Trophoblast cell (in vitro differentiated cells and primary cell): Measurements from ENCODE around the gene IL17A.
"Not testable (repeated sequence)": the region's sequence is repeated elsewhere in the genome, so short reads cannot be mapped to it uniquely, and the experiment has no call there.

Experiments
- DNase-seq, 2 donors: peaks; one replicate each; pipeline ENCODE4 v3.0.0-alpha.2; 2016
- H2AFZ ChIP-seq: 2 replicates; pipeline ENCODE4 v1.6.1; 2013; ENCODE audit warnings: low read length, moderate library complexity, mild to moderate bottlenecking; ENCODE audit not compliant: insufficient read depth, poor library complexity
- H2AK5ac ChIP-seq: 2 replicates; pipeline ENCODE4 v1.6.1; 2013; ENCODE audit warnings: mild to moderate bottlenecking, low read length
- H2BK120ac ChIP-seq: 2 replicates; pipeline ENCODE4 v1.6.1; 2013; ENCODE audit warnings: low read length, mild to moderate bottlenecking, moderate library complexity; ENCODE audit not compliant: insufficient read depth, poor library complexity
- H2BK12ac ChIP-seq: 2 replicates; pipeline ENCODE4 v1.6.1; 2013; ENCODE audit warnings: mild to moderate bottlenecking, low read length, moderate library complexity
- H2BK5ac ChIP-seq: 2 replicates; pipeline ENCODE4 v1.6.1; 2013; ENCODE audit warnings: low read length, low read depth, moderate library complexity, mild to moderate bottlenecking; ENCODE audit not compliant: poor library complexity
- H3K14ac ChIP-seq: 2 replicates; pipeline ENCODE4 v1.6.1; 2013; ENCODE audit warnings: mild to moderate bottlenecking, low read length
- H3K18ac ChIP-seq: 2 replicates; pipeline ENCODE4 v1.6.1; 2013; ENCODE audit warnings: mild to moderate bottlenecking, low read length
- H3K23ac ChIP-seq: 2 replicates; pipeline ENCODE4 v1.6.1; 2013; ENCODE audit warnings: low read length
- H3K27ac ChIP-seq: 2 replicates; pipeline ENCODE4 v1.5.1; 2013; ENCODE audit warnings: low read depth, mild to moderate bottlenecking, inconsistent platforms, low read length, moderate library complexity
- H3K27me3 ChIP-seq: 2 replicates; pipeline ENCODE4 v1.6.1; 2013; ENCODE audit warnings: inconsistent platforms, mild to moderate bottlenecking, low read length, moderate library complexity; ENCODE audit not compliant: insufficient read depth
- H3K36me3 ChIP-seq, 2 experiments: 1 replicate in 1 of 2; 2 replicates in 1 of 2; pipeline ENCODE4 v1.6.1; 2013; ENCODE audit warnings: low read length in 2 of 2, mild to moderate bottlenecking in 2 of 2, moderate library complexity in 1 of 2; ENCODE audit not compliant: insufficient read depth in 2 of 2, control insufficient read depth in 1 of 2
- H3K4ac ChIP-seq: 2 replicates; pipeline ENCODE4 v1.6.1; 2013; ENCODE audit warnings: low read depth, mild to moderate bottlenecking, low read length, moderate library complexity
- H3K4me1 ChIP-seq, 2 experiments: 1 replicate in 1 of 2; 2 replicates in 1 of 2; pipeline ENCODE4 v1.6.1; 2013; ENCODE audit warnings: low read length in 2 of 2, mild to moderate bottlenecking in 2 of 2, moderate library complexity in 1 of 2; ENCODE audit not compliant: insufficient read depth in 2 of 2, control insufficient read depth in 1 of 2
- H3K4me2 ChIP-seq: 2 replicates; pipeline ENCODE4 v1.6.1; 2013; ENCODE audit warnings: inconsistent platforms, mild to moderate bottlenecking, low read length, moderate library complexity
- H3K4me3 ChIP-seq: 2 replicates; pipeline ENCODE4 v1.5.1; 2013; ENCODE audit warnings: mild to moderate bottlenecking, low read depth, low read length, inconsistent platforms
- H3K79me1 ChIP-seq: one replicate; pipeline ENCODE4 v1.6.1; 2013; ENCODE audit warnings: low read length
- H3K79me2 ChIP-seq: 2 replicates; pipeline ENCODE4 v1.6.1; 2013; ENCODE audit warnings: low read length, mild to moderate bottlenecking; ENCODE audit not compliant: control insufficient read depth, insufficient read depth, poor library complexity
- H3K9ac ChIP-seq: 2 replicates; pipeline ENCODE4 v1.6.1; 2013; ENCODE audit warnings: mild to moderate bottlenecking, low read length
- H3K9me3 ChIP-seq: 2 replicates; pipeline ENCODE4 v1.6.1; 2013; ENCODE audit warnings: low read depth, mild to moderate bottlenecking, control low read depth, inconsistent platforms, low read length; ENCODE audit not compliant: insufficient read depth
- H4K12ac ChIP-seq: 2 replicates; pipeline ENCODE4 v1.6.1; 2013; ENCODE audit warnings: low read depth, mild to moderate bottlenecking, low read length, moderate library complexity
- H4K8ac ChIP-seq: 2 replicates; pipeline ENCODE4 v1.6.1; 2013; ENCODE audit warnings: low read depth, mild to moderate bottlenecking, low read length, moderate library complexity
- H4K91ac ChIP-seq: one replicate; pipeline ENCODE4 v1.6.1; 2013; ENCODE audit warnings: low read depth, mild to moderate bottlenecking, low read length, moderate library complexity
- WGBS: extraction: QIAGEN DNeasy Blood & Tissue Kit; methylation state at CpG from one replicate; pipeline ENCODE4 v1.1.7; 2013; ENCODE audit warnings: missing lambda C conversion rate; ENCODE audit not compliant: insufficient read length, insufficient coverage; ENCODE audit errors: extremely low coverage; 5-methylcytosine and 5-hydroxymethylcytosine counted together

Gene IL17A

GRCh38 chr6:52167267-52167666 is 18.9 kb upstream of the IL17A start:
- Histone ChIP-seq H3K9me3 (no peaks in the 10 kb centered on the region), H3K4me1 (no peaks in the 10 kb centered on the region), H3K4me2 (no peak overlapping the region), H2AK5ac (no peak overlapping the region), H2BK12ac (no peak overlapping the region), H3K9ac (no peak overlapping the region), H3K36me3 (no peaks in the 10 kb centered on the region), H3K23ac (no peak overlapping the region), H3K79me1 (no peaks in the 10 kb centered on the region), H2BK120ac (no peak overlapping the region), H2BK5ac (no peak overlapping the region), H2AFZ (no peak overlapping the region), H3K79me2 (no peaks in the 10 kb centered on the region), H3K4me3 (no peak overlapping the region), H3K4ac (no peak overlapping the region), H3K27ac (no peak overlapping the region), H4K8ac (no peak overlapping the region), H3K14ac (no peak overlapping the region), H3K27me3 (no peaks in the 10 kb centered on the region), H4K91ac (no peak overlapping the region), H3K18ac (no peak overlapping the region), H4K12ac (no peak overlapping the region)
- DNase-seq = no peak
- no CpG with 5 or more reads among the region's 1 CpG for WGBS

- WGBS = no CpG with 5 or more reads among the region's 3 CpGs
- H2BK12ac ChIP-seq, H3K14ac ChIP-seq, H3K4me1 ChIP-seq, H3K27ac ChIP-seq, H4K8ac ChIP-seq, H2AK5ac ChIP-seq, H3K79me2 ChIP-seq, H4K12ac ChIP-seq, H3K79me1 ChIP-seq, H3K4me2 ChIP-seq, H2BK5ac ChIP-seq, H3K27me3 ChIP-seq, DNase-seq, H3K9me3 ChIP-seq, H3K9ac ChIP-seq, H4K91ac ChIP-seq, H2AFZ ChIP-seq, H3K18ac ChIP-seq, H3K4me3 ChIP-seq, H3K4ac ChIP-seq, H3K23ac ChIP-seq, H3K36me3 ChIP-seq, H2BK120ac ChIP-seq: not testable (repeated sequence)
Measured at GRCh38 chr6:52168351-52168750, 17.8 kb upstream of the IL17A start.

DNA sequence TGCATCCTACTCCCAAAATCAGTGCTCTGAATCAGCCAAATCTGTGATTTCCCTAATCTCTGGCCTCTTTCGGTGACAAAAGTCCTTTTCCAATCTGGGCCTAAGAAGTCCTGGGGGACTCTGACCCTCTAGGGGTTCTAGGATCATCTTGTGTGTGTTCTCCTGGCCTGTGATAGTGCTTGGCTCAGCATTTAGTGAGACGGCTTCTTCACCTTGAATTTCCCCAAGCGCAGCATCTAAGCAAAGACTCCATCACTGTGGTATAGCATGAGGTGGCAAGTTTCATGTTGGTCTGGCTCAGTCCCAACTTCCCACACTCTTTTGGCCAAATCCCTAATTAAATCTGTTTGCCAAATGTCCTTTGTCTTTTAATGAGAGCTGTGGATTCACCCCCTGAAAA is 12.1 kb upstream of the IL17A start:
- Histone ChIP-seq H2AK5ac (no peak overlapping the region), H3K79me2 (no peaks in the 10 kb centered on the region)

GRCh38 chr6:52176550-52176949 is 9.6 kb upstream of the IL17A start:
- H3K14ac ChIP-seq = no peak overlapping the region
- H2BK120ac ChIP-seq = no peak overlapping the region
- H3K9me3 ChIP-seq = no peaks in the 10 kb centered on the region
- no peak overlapping the region for H4K12ac ChIP-seq
- no peak for DNase-seq
- no peak overlapping the region for H3K23ac ChIP-seq
- no peak overlapping the region for H3K9ac ChIP-seq
- H3K4ac ChIP-seq = no peak overlapping the region
- no peak overlapping the region for H3K18ac ChIP-seq
- no peak overlapping the region for H3K4me2 ChIP-seq
- H3K36me3 ChIP-seq = no peaks in the 10 kb centered on the region
- H2AFZ ChIP-seq = no peak overlapping the region
- no peak overlapping the region for H4K91ac ChIP-seq
- no peak overlapping the region for H2BK12ac ChIP-seq
- H3K4me3 ChIP-seq = no peak overlapping the region
- WGBS = no CpG with 5 or more reads among the region's 1 CpG
- no peaks in the 10 kb centered on the region for H3K27me3 ChIP-seq
- no peak overlapping the region for H2AK5ac ChIP-seq
- H3K4me1 ChIP-seq = no peaks in the 10 kb centered on the region
- no peaks in the 10 kb centered on the region for H3K79me2 ChIP-seq
- no peaks in the 10 kb centered on the region for H3K79me1 ChIP-seq
- no peak overlapping the region for H2BK5ac ChIP-seq
- no peak overlapping the region for H4K8ac ChIP-seq
- no peak overlapping the region for H3K27ac ChIP-seq

More for the DNA sequence above, 12.1 kb upstream of the IL17A start:
- Histone ChIP-seq H3K27me3 (no peaks in the 10 kb centered on the region), H3K9me3 (no peaks in the 10 kb centered on the region), H2BK12ac (no peak overlapping the region), H4K8ac (no peak overlapping the region), H3K4me3 (no peak overlapping the region), H4K91ac (no peak overlapping the region), H3K18ac (no peak overlapping the region), H3K4me1 (no peaks in the 10 kb centered on the region), H3K4me2 (no peak overlapping the region), H2BK5ac (no peak overlapping the region), H3K23ac (peak overlapping the region; percentile 44), H3K14ac (no peak overlapping the region), H2AFZ (no peak overlapping the region), H3K4ac (no peak overlapping the region), H4K12ac (no peak overlapping the region), H3K36me3 (no peaks in the 10 kb centered on the region), H3K9ac (peak overlapping the region; percentile 34), H3K79me1 (no peaks in the 10 kb centered on the region), H3K27ac (no peak overlapping the region), H2BK120ac (no peak overlapping the region)
- DNase-seq = no peak
- WGBS = no CpG with 5 or more reads among the region's 3 CpGs
